Pancreas (tissue), 10 donors: ENCODE results near the gene CPT1B. TPM values are rescaled to one million over a fixed set of nuclear protein-coding genes. Genes with fewer than 3 reads are reported as not detected.
A peak's percentile ranks its signal among the peaks of the same experiment; 100 is the strongest.

ENCODE experiments used
- ATAC-seq, 4 donors: fragments of 200-7000 bp; cut with Tn5 transposase; one replicate each; pipeline versions ENCODE4 v1.8.0 to v1.9.1; 2020; ENCODE audit warnings: mild to moderate bottlenecking in 4 of 4, moderate library complexity in 4 of 4
- DNase-seq, 6 donors: peaks; one replicate each; pipeline ENCODE4 v3.0.0-alpha.2; 2020
- FAIRE-seq: peaks from 2 replicates; lab custom pipeline; 2012; peaks lifted over from hg19 to GRCh38; lab: Jason Lieb, UNC
- H3K27ac ChIP-seq, 4 donors: fragments of 200-600 bp; sonication (generic); 1 replicate in 3 of 4; 2 replicates in 1 of 4; pipeline versions ENCODE4 v1.5.0 to v1.8.0; 2020
- H3K27me3 ChIP-seq, 4 donors: fragments of 200-600 bp; one replicate each; pipeline ENCODE4 v1.8.0; 2021
- H3K36me3 ChIP-seq, 3 donors: fragments of 200-600 bp; sonication (generic) in 1 of 3; one replicate each; pipeline versions ENCODE4 v1.5.0 to v1.8.0; 2020 to 2021
- H3K4me1 ChIP-seq, 3 donors: fragments of 200-600 bp; one replicate each; pipeline ENCODE4 v1.8.0; 2021
- H3K4me3 ChIP-seq, 4 donors: fragments of 200-600 bp; sonication (generic) in 2 of 4; one replicate each; pipeline versions ENCODE4 v1.5.0 to v1.8.0; 2020 to 2021
- H3K9me3 ChIP-seq, 4 donors: fragments of 200-600 bp; one replicate each; pipeline ENCODE4 v1.8.0; 2021
- CTCF ChIP-seq, 4 donors: fragments of 200-600 bp; sonication (generic) in 3 of 4; IDR thresholded peaks; one replicate each; pipeline versions ENCODE4 v1.5.0 to v1.8.0; 2021; ENCODE audit warnings: antibody characterized with exemption in 4 of 4
- whole genome bisulfite sequencing, 2 donors: extraction: QIAGEN DNeasy Blood & Tissue Kit; methylation state at CpG; one replicate each; pipeline ENCODE4 v1.1.7; 2013; 5-methylcytosine and 5-hydroxymethylcytosine counted together
- intact Hi-C, 3 donors: fragments of 100-400 bp; cut with DNase I; formaldehyde crosslinking; loops; one replicate each; pipeline versions ENCODE4 v1.11.1 to v1.14.2; 2022
- polyA plus RNA-seq, 2 donors: library from polyadenylated mRNA; stranded (reverse); fragments of 200-250 nt; gene quantifications; one replicate each; pipeline ENCODE4 v1.2.3, GENCODE V29; 2013
- total RNA-seq, 6 donors: library from RNA; stranded (reverse); fragmentation: NEBNext Ultra II Directional in 4 of 6; extraction: Animal tissue kit (Norgen Biotek cat#: 25700) in 4 of 6; gene quantifications; one replicate each; pipeline versions ENCODE4 v1.2.1 to v1.2.4, GENCODE V29; 2021 to 2023
- donor health status: healthy with polysubstance abuse.
- donor health status: DM: no; HTN: no; CAD: no; lungs with moderate emphysema.
- donor health status: DM: no; HTN: no; CAD: no.
- donor health status: control.
- donor health status: control.
- donor health status: Bipolar disorder and iron deficiency.
- donor health status: DM: yes; HTN: yes; CAD: no.
- donor health status: DM: no; HTN: no; CAD: no.
- donor health status: DM: no; HTN: no; CAD: no.
- donor health status: DM: yes; HTN: yes; CAD: no.

Gene CPT1B
- total and polyA plus RNA-seq, 8 donors, result 7.2 to 87.0 (median 13.6) TPM

GRCh38 chr22:50550395-50550794 lies 27.8 kb downstream of the CPT1B start:
- ATAC-seq (no peak), DNase-seq (no peak), FAIRE-seq (no peak)
- TF ChIP-seq CTCF (IDR thresholded peaks at IDR 0.05), result no peak
- H3K9me3 ChIP-seq, result no peaks in the 10 kb centered on the region
- H3K36me3 ChIP-seq, result no peaks in the 10 kb centered on the region
- no peak overlapping the region for H3K27ac ChIP-seq
- peaks cover 0 to 4% (median 0%) of the 10 kb centered on the region in 3 donors for H3K4me1 ChIP-seq
- peaks cover 0 to 4% (median 1%) of the 10 kb centered on the region in 4 donors for H3K27me3 ChIP-seq
- 86 to 94% methylated on average over 8 of the region's 8 CpGs for WGBS, 2 donors
- intact Hi-C loops, result no loop called here
- no peak overlapping the region for H3K4me3 ChIP-seq

- peaks cover 0 to 4% (median 0%) of the 10 kb centered on the region in 3 donors for H3K4me1 ChIP-seq
- H3K27ac ChIP-seq, result no peak overlapping the region
- no peaks in the 10 kb centered on the region for H3K36me3 ChIP-seq
- H3K27me3 ChIP-seq, result peaks cover 0 to 4% (median 1%) of the 10 kb centered on the region in 4 donors
- intact Hi-C loops, result no loop called here
- H3K4me3 ChIP-seq, result peak overlapping the region in 2 of 4 donors; percentile 16 to 37
- DNase-seq, result peak in 2 of 6 donors; percentile 33 to 67
- FAIRE-seq, result no peak
- TF ChIP-seq CTCF (IDR thresholded peaks at IDR 0.05), result no peak
- 53 to 64% methylated on average over 62 to 68 of the region's 68 CpGs for WGBS, 2 donors
- no peaks in the 10 kb centered on the region for H3K9me3 ChIP-seq
- peak in 1 of 4 donors; percentile 6 for ATAC-seq
Measured at GRCh38 chr22:50548921-50549790, 29.1 kb downstream of the CPT1B start.

GRCh38 chr22:50548040-50548920 lies 29.9 kb downstream of the CPT1B start:
- intact Hi-C loops, result no loop called here
- WGBS, 2 donors, result 18 to 27% methylated on average over 37 to 56 of the region's 56 CpGs
- Histone ChIP-seq H3K27ac (no peak overlapping the region), H3K36me3 (no peaks in the 10 kb centered on the region), H3K4me1 (peaks cover 0 to 4% (median 0%) of the 10 kb centered on the region in 3 donors), H3K4me3 (peak overlapping the region in 2 of 4 donors; percentile 16 to 37), H3K27me3 (peaks cover 0 to 4% (median 1%) of the 10 kb centered on the region in 4 donors), H3K9me3 (no peaks in the 10 kb centered on the region)
- DNase-seq (peak in 4 of 6 donors; percentile 46 to 76 (median 66)), FAIRE-seq (no peak), ATAC-seq (peak; percentile 14 to 44 (median 30))
- no peak for TF ChIP-seq CTCF (IDR thresholded peaks at IDR 0.05)

GRCh38 chr22:50547263-50547985 lies 30.8 kb downstream of the CPT1B start:
- 27 to 36% methylated on average over 25 to 35 of the region's 35 CpGs for WGBS, 2 donors
- Histone ChIP-seq H3K4me3 (no peak overlapping the region), H3K4me1 (peaks cover 0 to 4% (median 0%) of the 10 kb centered on the region in 3 donors), H3K27ac (no peak overlapping the region), H3K27me3 (peaks cover 0 to 4% (median 1%) of the 10 kb centered on the region in 4 donors), H3K9me3 (no peaks in the 10 kb centered on the region), H3K36me3 (no peaks in the 10 kb centered on the region)
- peak in 2 of 6 donors; percentile 24 to 79 for DNase-seq
- intact Hi-C loops, result no loop called here
- no peak for ATAC-seq
- no peak for TF ChIP-seq CTCF (IDR thresholded peaks at IDR 0.05)
- no peak for FAIRE-seq
